EL (cell line): ENCODE data around the gene ACKR2.

Experiments used
- DNase-seq: peaks from one replicate; pipeline ENCODE4 v3.0.0-alpha.2; 2016

Gene ACKR2

GRCh38 chr3:42809202-42809601 lies at the start of gene ACKR2:
Gene ACKR2 (plus strand): TSS chr3:42809445. CDS start chr3:42864503, 55,058 bp downstream.
- DNase-seq, result no peak

- DNase-seq, result no peak
Observed at GRCh38 chr3:42762046-42762724, 47.1 kb upstream of the ACKR2 start.

GRCh38 chr3:42763021-42763420 lies 46.2 kb upstream of the ACKR2 start:
- no peak for DNase-seq

- DNase-seq, result no peak
Observed at GRCh38 chr3:42764115-42764514, 45.1 kb upstream of the ACKR2 start.

- DNase-seq, result no peak
Observed at GRCh38 chr3:42764561-42765295, 44.5 kb upstream of the ACKR2 start.

- no peak for DNase-seq
Observed at GRCh38 chr3:42769477-42770131, 39.6 kb upstream of the ACKR2 start.

- DNase-seq, result no peak
Observed at GRCh38 chr3:42771271-42771670, 38.0 kb upstream of the ACKR2 start.

- DNase-seq, result peak; percentile 91
Observed at GRCh38 chr3:42772670-42773408, 36.4 kb upstream of the ACKR2 start, which contains the start of gene CCDC13. Gene CCDC13 (minus strand): TSS chr3:42773253. CDS start chr3:42758345, 14,908 bp downstream.

GRCh38 chr3:42773409-42773751 lies 35.9 kb upstream of the ACKR2 start:
- no peak for DNase-seq

GRCh38 chr3:42778644-42779043 lies 30.6 kb upstream of the ACKR2 start:
- DNase-seq, result peak; percentile 54

GRCh38 chr3:42780398-42780797 lies 28.8 kb upstream of the ACKR2 start:
- DNase-seq, result no peak

GRCh38 chr3:42780892-42781700 lies 28.1 kb upstream of the ACKR2 start:
- DNase-seq, result peak; percentile 69

GRCh38 chr3:42786212-42786611 lies 23.0 kb upstream of the ACKR2 start:
- DNase-seq, result no peak

GRCh38 chr3:42786631-42787030 lies 22.6 kb upstream of the ACKR2 start:
- DNase-seq, result no peak

- DNase-seq, result no peak
Observed at GRCh38 chr3:42790714-42791229, 18.5 kb upstream of the ACKR2 start.

- no peak for DNase-seq
Observed at GRCh38 chr3:42795621-42796181, 13.5 kb upstream of the ACKR2 start.

- no peak for DNase-seq
Observed at GRCh38 chr3:42796332-42796885, 12.8 kb upstream of the ACKR2 start.

GRCh38 chr3:42799376-42799775 lies 9.9 kb upstream of the ACKR2 start:
- DNase-seq, result no peak

GRCh38 chr3:42800251-42800650 lies 9.0 kb upstream of the ACKR2 start:
- no peak for DNase-seq

- DNase-seq, result no peak
Observed at GRCh38 chr3:42801048-42801620, 8.1 kb upstream of the ACKR2 start.

GRCh38 chr3:42801784-42802183 lies 7.5 kb upstream of the ACKR2 start:
- DNase-seq, result no peak
